CD4-positive, alpha-beta T cell treated with Interleukin-12 subunit alpha and Interleukin-12 subunit beta, for 1 hour (primary cell): ENCODE measurements around the gene PFKP.
"Not testable (repeated sequence)": the region's sequence is repeated elsewhere in the genome, so short reads cannot be mapped to it uniquely, and the experiment has no call there.

Experiments used
- DNase-seq: peaks from one replicate; pipeline ENCODE4 v3.0.0-alpha.2; 2020

Gene PFKP

GRCh38 chr10:3047596-3047995 lies 19.8 kb upstream of the PFKP start:
- DNase-seq = no peak

- DNase-seq = no peak
These were observed 19.0 kb upstream of the PFKP start for GRCh38 chr10:3048119-3049019.

GRCh38 chr10:3051692-3052091 lies 15.7 kb upstream of the PFKP start:
- no peak for DNase-seq

DNA sequence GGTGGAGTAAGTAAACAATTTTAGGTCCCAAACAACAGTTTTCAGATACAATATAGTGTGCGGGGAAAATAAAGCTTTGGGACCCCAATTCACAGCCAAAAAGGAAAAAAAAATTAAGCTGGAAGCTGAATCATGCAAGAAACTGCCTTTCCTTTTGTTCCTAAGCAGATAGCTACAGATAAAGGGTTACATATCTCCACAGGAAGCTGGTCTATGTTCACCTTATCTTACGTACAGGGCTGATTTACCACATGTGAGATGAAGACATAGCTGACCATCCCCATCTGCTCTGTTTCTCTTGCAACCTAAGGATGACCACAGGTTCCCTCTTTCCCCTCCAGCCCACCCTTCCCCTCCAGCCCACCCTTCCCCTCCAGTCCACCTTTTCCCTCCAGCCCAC lies 14.2 kb upstream of the PFKP start:
- no peak for DNase-seq

DNA sequence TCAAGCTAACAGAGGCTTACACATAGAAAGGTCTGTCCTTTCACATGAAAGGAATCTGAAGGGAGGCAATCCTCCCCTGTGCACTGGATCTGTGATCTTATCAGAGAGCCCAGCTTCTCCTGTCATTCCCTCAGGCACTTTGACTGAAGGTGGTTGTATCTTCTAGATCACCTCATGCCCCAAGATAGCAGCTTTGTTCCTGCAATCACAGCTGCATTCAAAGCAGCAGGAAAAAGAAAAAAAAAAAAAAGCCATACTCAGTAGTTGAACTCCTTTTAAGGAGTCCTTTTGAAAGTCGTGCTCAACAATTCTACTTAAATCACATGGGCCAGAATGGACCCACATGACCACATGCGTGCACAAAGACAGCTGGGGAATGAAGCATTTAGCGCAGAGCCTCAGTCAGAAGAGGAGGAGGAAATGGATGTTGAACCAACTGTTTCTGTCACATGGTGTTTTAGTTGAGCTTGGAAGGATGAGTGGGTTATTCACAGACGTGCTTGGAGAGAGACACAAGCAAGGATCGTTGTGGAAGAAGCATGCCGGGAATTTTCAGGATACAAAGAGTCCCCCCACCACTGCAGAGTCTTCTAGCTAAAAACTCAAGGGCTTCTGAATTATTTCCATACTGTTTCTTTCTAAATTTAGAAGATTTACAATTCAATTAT lies 13.0 kb upstream of the PFKP start:
- DNase-seq = no peak

- no peak for DNase-seq
These were observed 12.5 kb upstream of the PFKP start for GRCh38 chr10:3054851-3055199.

DNA sequence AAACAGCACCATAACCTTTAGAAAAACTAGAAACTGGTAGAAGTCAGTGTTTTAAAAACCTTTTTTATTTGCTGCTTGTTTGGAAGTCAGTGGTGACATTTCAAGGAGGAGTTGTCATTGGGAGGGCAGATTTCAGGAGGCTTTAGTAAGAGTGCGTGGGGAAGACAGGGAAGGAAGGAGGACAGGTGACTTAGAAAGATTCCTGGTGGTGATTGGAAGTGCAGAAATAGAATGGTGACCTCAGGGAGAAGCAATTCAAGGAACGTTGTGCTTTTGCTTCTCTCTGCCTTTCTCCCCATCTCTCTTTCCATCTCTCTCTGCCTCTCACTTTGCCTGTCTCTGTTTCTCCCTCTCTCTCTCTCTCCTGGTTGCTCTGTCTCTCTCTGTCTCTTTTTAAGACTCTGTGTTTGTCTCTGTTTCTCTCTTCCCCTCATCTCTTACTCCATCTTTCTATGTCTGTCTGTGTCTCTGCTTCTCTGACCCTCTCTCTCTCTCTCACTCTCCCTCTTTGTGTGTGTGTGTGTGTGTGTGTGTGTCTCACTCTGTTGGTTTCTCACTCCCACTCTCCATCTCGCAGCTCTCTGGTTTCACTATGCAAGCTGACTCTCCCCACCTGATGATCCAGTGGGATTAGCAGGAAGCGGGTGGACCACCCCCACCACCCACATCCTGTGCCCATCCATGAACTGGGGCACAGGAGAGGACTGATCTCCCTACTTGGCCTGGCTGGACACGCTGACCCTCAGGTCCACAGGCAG lies 10.9 kb upstream of the PFKP start:
- DNase-seq = no peak

DNA sequence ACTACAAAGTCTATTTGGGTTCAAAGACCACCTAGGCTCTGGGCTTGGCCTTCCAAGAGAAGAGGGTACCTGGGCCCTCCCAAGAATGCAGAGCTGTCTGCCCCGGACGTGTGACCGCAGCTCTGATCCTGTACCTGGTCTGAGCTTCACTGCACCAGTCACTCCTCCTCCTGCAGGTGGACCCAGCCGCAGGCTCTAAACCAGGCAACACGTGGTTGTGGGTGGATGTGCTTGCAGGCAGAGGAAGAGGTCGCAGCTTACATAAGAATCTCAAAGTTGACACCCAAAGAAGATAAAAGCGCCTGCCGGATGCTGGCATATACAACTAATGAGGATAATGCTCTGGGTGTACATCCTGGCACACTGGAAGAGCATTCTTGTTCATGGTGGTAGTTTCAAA lies 9.4 kb upstream of the PFKP start:
- DNase-seq = peak; percentile 11

DNA sequence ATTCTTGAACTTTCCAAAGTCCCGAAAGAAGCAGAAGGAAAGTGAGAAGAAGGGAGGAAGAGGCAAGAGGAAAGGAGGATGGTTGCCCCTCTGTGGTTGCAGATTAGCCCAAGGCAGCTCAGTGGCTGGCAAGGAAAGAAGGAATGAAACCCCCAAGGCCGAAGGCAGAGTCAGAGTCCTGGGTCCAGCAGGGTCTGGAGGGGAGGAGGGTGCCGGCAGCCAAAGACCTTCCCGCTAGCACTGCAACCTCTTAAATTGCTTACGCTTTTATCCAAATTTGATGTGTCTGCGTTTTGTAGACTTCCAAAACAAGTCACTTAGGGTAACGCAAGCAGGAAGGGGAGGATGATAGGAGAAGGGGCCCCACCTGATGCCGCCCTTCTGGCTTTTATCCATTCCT lies 7.4 kb upstream of the PFKP start:
- no peak for DNase-seq

- DNase-seq = no peak
These were observed 6.9 kb upstream of the PFKP start for GRCh38 chr10:3060481-3060889.

- not testable (repeated sequence) for DNase-seq
These were observed 5.9 kb upstream of the PFKP start for GRCh38 chr10:3061323-3061898.

GRCh38 chr10:3062502-3063186 lies 4.7 kb upstream of the PFKP start:
- no peak for DNase-seq

DNA sequence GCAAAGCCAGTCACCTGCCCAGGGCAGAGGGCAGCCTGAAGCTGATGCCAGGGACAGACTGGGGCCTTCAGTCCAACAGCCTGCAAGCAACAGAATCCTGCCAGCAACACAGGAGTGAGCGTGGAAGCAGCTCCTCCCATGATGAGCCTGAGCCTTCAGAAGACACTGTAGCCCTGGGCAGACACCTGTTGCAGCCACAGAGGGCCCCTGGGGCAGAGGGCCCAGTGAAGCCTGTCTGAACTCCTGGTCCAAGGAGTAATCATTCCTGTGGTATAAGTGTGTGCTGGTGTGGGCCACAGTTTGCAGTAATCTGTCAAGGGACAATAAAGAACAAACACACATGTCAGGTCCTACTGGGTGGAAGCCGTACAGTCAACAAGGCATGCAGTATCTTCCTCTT lies 2.9 kb upstream of the PFKP start:
- no peak for DNase-seq

DNA sequence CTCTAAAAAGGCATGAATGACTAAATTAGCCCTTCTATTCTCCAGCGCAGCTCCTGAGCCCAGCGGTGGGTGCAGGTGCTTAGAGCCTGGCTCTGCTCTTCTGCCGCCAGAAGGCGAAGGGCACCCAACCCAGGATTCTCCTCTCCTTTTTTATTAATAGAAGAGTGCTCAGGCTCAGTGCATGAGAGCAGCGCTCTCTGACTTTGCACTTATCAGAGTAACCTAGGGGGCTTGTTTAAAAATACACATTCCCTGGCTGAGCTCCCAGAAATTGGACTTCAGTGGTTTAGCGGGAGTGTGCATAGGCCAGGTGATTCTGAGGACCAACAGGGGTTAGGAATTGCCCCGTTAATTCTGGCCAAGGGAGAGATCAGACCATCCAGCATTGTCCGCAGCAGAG lies 1.7 kb upstream of the PFKP start:
- no peak for DNase-seq

DNA sequence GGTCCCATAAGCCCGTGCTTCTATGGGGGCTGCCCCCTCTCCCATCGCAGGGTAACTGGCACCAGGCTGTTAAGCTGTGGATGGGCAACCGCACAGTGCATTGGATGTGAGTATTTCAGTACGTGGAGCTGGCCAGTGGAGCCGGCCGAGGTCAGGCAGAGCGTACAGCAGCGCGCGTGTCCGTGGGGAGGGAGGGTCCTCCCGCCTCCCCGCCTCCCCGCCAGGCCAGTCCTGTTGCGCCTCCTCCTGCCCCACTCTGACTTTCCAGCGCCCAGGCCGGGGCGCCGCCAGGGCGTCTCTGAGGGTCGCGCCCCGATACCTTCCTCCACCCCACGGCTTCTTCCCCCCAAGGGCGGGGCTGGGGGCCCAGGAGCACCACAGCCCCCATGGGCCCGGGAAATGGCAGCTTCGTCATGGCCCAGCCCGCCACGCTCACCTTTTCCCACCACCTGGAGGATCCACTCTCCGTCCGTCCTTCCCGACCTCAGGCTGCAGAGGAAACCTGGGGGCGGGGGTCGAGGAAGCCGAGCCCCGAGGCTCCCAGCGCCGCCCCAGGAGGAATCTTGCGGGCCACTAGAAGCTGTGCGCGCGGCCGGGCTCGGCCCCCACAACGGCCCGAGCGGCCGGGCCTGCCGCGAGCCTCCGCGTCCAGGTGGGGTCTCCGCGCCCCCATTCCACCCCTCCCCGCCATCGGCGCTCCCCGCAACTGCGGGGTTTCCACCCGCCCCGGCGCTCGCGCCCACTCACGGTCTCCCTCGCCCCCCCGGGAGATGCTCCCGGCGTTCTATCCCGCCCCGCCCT lies 831 bp upstream of the PFKP start:
- DNase-seq = no peak

DNA sequence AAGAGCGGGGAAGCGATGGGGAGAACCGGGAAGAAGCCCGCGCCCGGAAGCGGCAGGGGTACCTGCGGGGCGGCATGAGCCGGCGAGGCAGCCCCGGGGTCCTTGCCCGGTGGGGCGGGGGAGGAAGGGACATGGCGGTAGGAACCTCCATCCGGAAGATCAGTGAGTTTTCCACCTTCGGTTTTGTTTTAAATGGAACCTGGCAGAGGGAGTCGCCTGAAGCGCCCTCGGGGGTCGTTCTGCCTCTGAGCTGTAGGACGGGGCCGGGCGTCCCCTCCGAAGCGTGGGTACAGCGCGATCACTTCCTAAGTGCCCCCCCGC lies 471 bp downstream of the PFKP start:
- no peak for DNase-seq

DNA sequence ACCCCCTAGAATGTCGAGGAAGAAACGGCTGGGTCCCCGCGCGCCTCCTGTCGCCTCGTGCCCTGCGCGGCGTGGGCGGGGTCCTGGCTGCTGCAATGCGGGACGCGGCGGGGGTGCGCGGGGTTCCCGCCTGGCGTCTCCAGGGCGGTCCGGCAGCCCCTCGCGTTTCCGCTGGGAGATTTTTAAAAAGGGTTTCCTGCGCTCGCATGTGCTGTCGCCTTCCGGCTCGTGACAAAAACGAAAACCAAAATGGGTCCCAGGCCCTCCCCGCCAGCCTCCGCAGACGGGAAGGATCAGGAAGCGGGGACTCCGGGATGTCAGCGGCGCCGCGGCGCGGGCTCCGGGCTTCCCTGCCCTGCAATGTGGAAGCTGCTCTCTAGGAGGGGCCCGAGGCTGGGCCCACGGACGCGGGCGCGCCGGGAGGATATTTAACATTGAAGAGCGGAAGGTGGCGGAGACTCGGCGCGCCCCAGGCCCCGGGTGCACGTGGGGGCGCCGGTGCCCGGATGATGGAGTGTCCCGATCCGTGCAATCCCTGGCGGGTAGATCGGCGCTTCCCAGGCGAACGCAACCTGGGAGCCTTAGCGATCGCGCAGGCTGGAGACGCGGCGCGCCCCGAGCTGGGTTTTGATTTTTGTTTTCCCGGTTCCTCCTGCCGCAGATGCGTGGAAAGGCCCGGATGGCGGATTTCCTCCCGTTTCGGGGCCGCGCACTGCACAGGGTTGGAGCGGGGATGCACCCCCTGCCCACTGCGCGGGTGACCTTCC lies 1.0 kb downstream of the PFKP start:
- DNase-seq = peak; percentile 54

DNA sequence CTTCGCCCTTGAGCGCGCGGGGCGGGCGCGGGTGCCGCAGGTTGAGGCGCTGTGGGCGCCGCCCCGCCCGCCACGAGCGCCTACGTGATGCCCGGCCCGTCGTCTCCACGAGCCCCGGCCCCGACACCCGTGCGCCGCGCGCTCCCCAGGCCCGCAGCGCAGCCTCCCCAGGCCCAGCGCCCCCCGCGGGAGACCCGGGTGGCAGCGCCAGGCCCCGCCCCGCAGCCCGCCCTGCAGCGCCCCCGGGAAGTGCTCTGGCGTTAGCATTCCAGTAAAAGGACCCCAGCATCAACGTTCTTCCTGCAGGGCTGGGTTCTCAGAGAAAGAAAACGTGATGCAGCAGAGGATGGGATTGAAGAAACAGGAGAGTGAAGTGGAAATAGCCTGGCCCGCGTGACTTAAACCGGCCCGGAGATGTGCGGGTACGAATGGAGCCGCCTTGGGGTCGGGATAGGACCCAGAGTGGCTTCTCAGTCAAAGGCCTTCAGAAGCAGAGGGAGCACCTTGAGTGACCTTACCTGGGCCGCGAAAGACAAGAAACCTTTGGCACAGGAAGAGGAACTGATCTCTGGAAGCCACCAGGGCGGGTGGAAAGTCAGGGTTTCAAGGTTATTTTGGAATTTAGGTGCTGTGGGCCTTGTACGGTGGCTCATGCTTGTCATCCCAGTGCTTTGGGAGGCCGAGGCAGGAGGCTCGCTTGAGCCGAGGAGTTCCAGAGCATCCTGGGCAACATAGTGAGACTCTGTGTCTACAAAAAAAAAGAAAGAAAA lies 1.8 kb downstream of the PFKP start:
- peak; percentile 30 for DNase-seq

- DNase-seq = no peak
These were observed 2.5 kb downstream of the PFKP start for GRCh38 chr10:3069876-3070275.

- DNase-seq = no peak
These were observed 4.3 kb downstream of the PFKP start for GRCh38 chr10:3071405-3072198.
